Lung microvascular endothelial cell (primary cell): Measurements from ENCODE around the gene AMZ1. TPM values are rescaled to one million over a fixed set of nuclear protein-coding genes. Genes with fewer than 3 reads are reported as not detected.
"Not testable (repeated sequence)": the region's sequence is repeated elsewhere in the genome, so short reads cannot be mapped to it uniquely, and the experiment has no call there.

Experiments used
- DNase-seq, 2 donors: peaks; one replicate each; pipeline versions ENCODE4 v3.0.0 to v3.0.0-alpha.2; 2010; ENCODE audit warnings: low read depth in 2 of 2
- total RNA-seq: library from RNA; depleted of rRNA; stranded (reverse); fragments of >200 nt; gene quantifications from 2 replicates; pipeline ENCODE4 v1.2.1, GENCODE V29; 2014

Gene AMZ1
- total RNA-seq, 1 donor from 2014 or later: not detected

- no peak for DNase-seq
Observed at GRCh38 chr7:2726316-2727018, 38.5 kb downstream of the AMZ1 start.

GRCh38 chr7:2727206-2727605 lies 39.2 kb downstream of the AMZ1 start:
- DNase-seq: not testable (repeated sequence)

- DNase-seq: no peak
Observed at GRCh38 chr7:2728316-2729030, 40.5 kb downstream of the AMZ1 start.

GRCh38 chr7:2729031-2729892 lies 41.3 kb downstream of the AMZ1 start:
- no peak for DNase-seq

- DNase-seq: no peak
Observed at GRCh38 chr7:2729893-2730716, 42.1 kb downstream of the AMZ1 start.

GRCh38 chr7:2730846-2731770 lies 43.1 kb downstream of the AMZ1 start:
- DNase-seq: no peak

- DNase-seq: no peak
Observed at GRCh38 chr7:2732388-2732787, 44.4 kb downstream of the AMZ1 start.

- DNase-seq: peak; percentile 78 to 93
Observed at GRCh38 chr7:2732959-2733584, 45.1 kb downstream of the AMZ1 start.

GRCh38 chr7:2734084-2734686 lies 46.2 kb downstream of the AMZ1 start:
- DNase-seq: no peak

- DNase-seq: peak; percentile 42 to 84
Observed at GRCh38 chr7:2734751-2735571, 47.0 kb downstream of the AMZ1 start.

- no peak for DNase-seq
Observed at GRCh38 chr7:2735744-2736143, 47.7 kb downstream of the AMZ1 start.

- no peak for DNase-seq
Observed at GRCh38 chr7:2736411-2736914, 48.5 kb downstream of the AMZ1 start.

- not testable (repeated sequence) for DNase-seq
Observed at GRCh38 chr7:2737005-2737743, 49.2 kb downstream of the AMZ1 start.

GRCh38 chr7:2737771-2738540 lies 50.0 kb downstream of the AMZ1 start:
- DNase-seq: peak in 1 of 2 donors; percentile 32

GRCh38 chr7:2738766-2739549 lies 51.0 kb downstream of the AMZ1 start:
- DNase-seq: no peak
